Liver (tissue), 9 donors: ENCODE results near the gene FBXL2. TPM values are rescaled to one million over a fixed set of nuclear protein-coding genes. Genes with fewer than 3 reads are reported as not detected.

Experiments used
- DNase-seq: peaks from one replicate; pipeline ENCODE4 v3.0.0-alpha.2; 2017; ENCODE audit warnings: low spot score
- H3K27ac ChIP-seq, 2 donors: one replicate each; pipeline ENCODE4 v1.7.0; 2013; ENCODE audit warnings: inconsistent platforms in 2 of 2, low read length in 2 of 2, control low read depth in 1 of 2, low read depth in 1 of 2, mild to moderate bottlenecking in 1 of 2
- H3K27me3 ChIP-seq, 4 donors: one replicate each; pipeline versions ENCODE4 v1.6.1 to v1.7.0; 2013; ENCODE audit warnings: low read length in 3 of 4, inconsistent platforms in 1 of 4, mild to moderate bottlenecking in 1 of 4, moderate library complexity in 1 of 4; ENCODE audit not compliant: control insufficient read depth in 4 of 4, insufficient read depth in 4 of 4
- H3K36me3 ChIP-seq, 4 donors: one replicate each; pipeline versions ENCODE4 v1.6.1 to v1.7.0; 2013; ENCODE audit warnings: low read length in 3 of 4, mild to moderate bottlenecking in 3 of 4, low read depth in 1 of 4, moderate library complexity in 1 of 4; ENCODE audit not compliant: control insufficient read depth in 4 of 4, insufficient read depth in 3 of 4
- H3K4me1 ChIP-seq, 4 donors: one replicate each; pipeline versions ENCODE4 v1.6.1 to v1.7.0; 2013; ENCODE audit warnings: low read length in 3 of 4, mild to moderate bottlenecking in 3 of 4, moderate library complexity in 1 of 4; ENCODE audit not compliant: control insufficient read depth in 4 of 4, insufficient read depth in 4 of 4
- H3K4me3 ChIP-seq, 3 donors: one replicate each; pipeline versions ENCODE4 v1.6.1 to v1.7.0; 2013; ENCODE audit warnings: low read length in 3 of 3, control low read depth in 1 of 3, low read depth in 1 of 3, mild to moderate bottlenecking in 1 of 3
- H3K9ac ChIP-seq, 2 donors: one replicate each; pipeline ENCODE4 v1.7.0; 2013; ENCODE audit warnings: low read length in 2 of 2, mild to moderate bottlenecking in 2 of 2, moderate library complexity in 2 of 2, control low read depth in 1 of 2, low read depth in 1 of 2
- H3K9me3 ChIP-seq, 4 donors: one replicate each; pipeline versions ENCODE4 v1.6.1 to v1.7.0; 2013; ENCODE audit warnings: low read length in 3 of 4; ENCODE audit not compliant: control insufficient read depth in 4 of 4
- ATF3 ChIP-seq: IDR thresholded peaks from 2 replicates; pipeline ENCODE4 v1.6.1; 2016; ENCODE audit warnings: antibody characterized with exemption
- CTCF ChIP-seq: fragments of 150-350 bp; IDR thresholded peaks from 2 replicates; pipeline ENCODE4 v1.5.1; 2017; ENCODE audit warnings: improper control_type of control experiment, low read depth, low read length; ENCODE audit not compliant: missing input control
- EGR1 ChIP-seq, 2 donors: IDR thresholded peaks; 2 replicates each; pipeline ENCODE4 v1.6.1; 2016 to 2018; ENCODE audit warnings: antibody characterized with exemption in 2 of 2, low read depth in 2 of 2
- FOXA1 ChIP-seq: IDR thresholded peaks from 2 replicates; pipeline ENCODE4 v1.6.1; 2016; ENCODE audit warnings: antibody characterized with exemption
- FOXA2 ChIP-seq: IDR thresholded peaks from 2 replicates; pipeline ENCODE4 v1.6.1; 2016; ENCODE audit warnings: antibody characterized with exemption
- GABPA ChIP-seq, 2 donors: IDR thresholded peaks in 1 of 2; conservative IDR thresholded peaks in 1 of 2; 2 replicates each; pipeline ENCODE4 v1.6.1; 2016; ENCODE audit warnings: antibody characterized with exemption in 2 of 2, mild to moderate bottlenecking in 1 of 2, moderate library complexity in 1 of 2
- HNF4A ChIP-seq, 2 donors: conservative IDR thresholded peaks; 2 replicates each; pipeline ENCODE4 v1.6.1; 2016; ENCODE audit warnings: antibody characterized with exemption in 2 of 2, mild to moderate bottlenecking in 2 of 2
- HNF4G ChIP-seq: IDR thresholded peaks from 2 replicates; pipeline ENCODE4 v1.6.1; 2016; ENCODE audit warnings: antibody characterized with exemption
- JUND ChIP-seq, 2 donors: IDR thresholded peaks; 2 replicates each; pipeline ENCODE4 v1.6.1; 2016; ENCODE audit warnings: antibody characterized with exemption in 2 of 2
- MAX ChIP-seq: IDR thresholded peaks from 2 replicates; pipeline ENCODE4 v1.6.1; 2016; ENCODE audit warnings: antibody characterized with exemption
- NR2F2 ChIP-seq: IDR thresholded peaks from 2 replicates; pipeline ENCODE4 v1.6.1; 2016; ENCODE audit warnings: antibody characterized with exemption
- RAD21 ChIP-seq, 2 donors: IDR thresholded peaks; 2 replicates each; pipeline ENCODE4 v1.6.1; 2016; ENCODE audit warnings: antibody characterized with exemption in 2 of 2, mild to moderate bottlenecking in 2 of 2
- REST ChIP-seq: IDR thresholded peaks from 2 replicates; pipeline ENCODE4 v1.6.1; 2016; ENCODE audit warnings: antibody characterized with exemption, mild to moderate bottlenecking
- RXRA ChIP-seq, 2 donors: IDR thresholded peaks; 2 replicates each; pipeline ENCODE4 v1.6.1; 2017 to 2018; ENCODE audit warnings: antibody characterized with exemption in 2 of 2, mild to moderate bottlenecking in 1 of 2
- SP1 ChIP-seq: IDR thresholded peaks from 2 replicates; pipeline ENCODE4 v1.6.1; 2018; ENCODE audit warnings: antibody characterized with exemption, mild to moderate bottlenecking
- TAF1 ChIP-seq: conservative IDR thresholded peaks from 2 replicates; pipeline ENCODE4 v1.6.1; 2016; ENCODE audit warnings: antibody characterized with exemption, mild to moderate bottlenecking
- YY1 ChIP-seq: IDR thresholded peaks from 2 replicates; pipeline ENCODE4 v1.6.1; 2016; ENCODE audit warnings: antibody characterized with exemption, mild to moderate bottlenecking
- ZBTB33 ChIP-seq: IDR thresholded peaks from 2 replicates; pipeline ENCODE4 v1.6.1; 2016; ENCODE audit warnings: antibody characterized with exemption
- WGBS: extraction: QIAGEN DNeasy Blood & Tissue Kit; methylation state at CpG from one replicate; pipeline ENCODE4 v1.1.7; 2013; 5-methylcytosine and 5-hydroxymethylcytosine counted together
- polyA plus RNA-seq, 2 donors: library from polyadenylated mRNA; stranded (reverse) in 1 of 2; unstranded in 1 of 2; fragments of 200-250 nt in 1 of 2; fragments of >200 nt in 1 of 2; fragmentation: Nextera tagmentation in 1 of 2; extraction: Ambion mirVana in 1 of 2; gene quantifications; one replicate each; pipeline versions ENCODE4 v1.2.1 to v1.2.3, GENCODE V29; 2013 to 2015
- total RNA-seq, 2 donors: library from RNA; depleted of rRNA; stranded (reverse); fragments of >200 nt; gene quantifications; one replicate each; pipeline ENCODE4 v1.2.3, GENCODE V29; 2014
- donor health status: healthy.
- donor health status: healthy.
- donor health status: healthy.
- donor health status: healthy.
- donor health status: healthy.

FBXL2 gene
- total RNA-seq = 1 to 10 TPM; 1.0 to 1.3 TPM
- under 1 TPM; 0.24 to 0.60 TPM for polyA plus RNA-seq

- Histone ChIP-seq H3K36me3 (no peaks in the 10 kb centered on the region), H3K27me3 (peaks cover 0 to 6% (median 2%) of the 10 kb centered on the region in 4 donors), H3K9me3 (peaks cover 0 to 1% (median under 1%) of the 10 kb centered on the region in 4 donors), H3K9ac (no peak within 1 kb of the TSS), H3K27ac (no peak within 1 kb of the TSS), H3K4me3 (peak within 1 kb of the TSS in 2 of 3 donors; percentile 38 to 80), H3K4me1 (peaks cover 0 to 9% (median 5%) of the 10 kb centered on the region in 4 donors)
- peak; percentile 60 for DNase-seq
- WGBS = 4% methylated on average over 63 of the region's 63 CpGs
- TF ChIP-seq GABPA (IDR thresholded peaks at IDR 0.05 in 1 of 2, conservative IDR thresholded peaks at IDR 0.05 in 1 of 2) = no peak
- TF ChIP-seq MAX = no peak
- no peak for TF ChIP-seq HNF4G
- TF ChIP-seq FOXA1 = no peak
- no peak for TF ChIP-seq RAD21 (IDR thresholded peaks at IDR 0.05)
- TF ChIP-seq ZBTB33 = no peak
- TF ChIP-seq CTCF = no peak
- no peak for TF ChIP-seq NR2F2
- no peak for TF ChIP-seq SP1
- no peak for TF ChIP-seq EGR1 (IDR thresholded peaks at IDR 0.05; ENCODE audit: low read depth in 2 of 2)
- TF ChIP-seq ATF3 = no peak
- no peak for TF ChIP-seq HNF4A (conservative IDR thresholded peaks at IDR 0.05)
- TF ChIP-seq RXRA (IDR thresholded peaks at IDR 0.05) = no peak
- no peak for TF ChIP-seq JUND (IDR thresholded peaks at IDR 0.05)
- TF ChIP-seq FOXA2 = no peak
- TF ChIP-seq TAF1 = no peak
- TF ChIP-seq REST = no peak
- TF ChIP-seq YY1 = no peak
These were observed at the start of gene FBXL2 for GRCh38 chr3:33277193-33277882. Gene FBXL2 (plus strand): TSS chr3:33277442. CDS start chr3:33277513, 71 bp downstream.
